ENCODE data around the gene PDSS2. TPM values are rescaled to one million over a fixed set of nuclear protein-coding genes. Genes with fewer than 3 reads are reported as not detected.

The PDSS2 gene
- total RNA-seq, 1 experiment from 2014 or later: 12.1 TPM

GRCh38 chr6:107435798-107436197 is 23.6 kb downstream of the PDSS2 start:
- WGBS (ENCODE audit: extremely low coverage, insufficient read length, low lambda C conversion rate): no CpG with 5 or more reads among the region's 3 CpGs
- Histone ChIP-seq H4K20me1 (ENCODE audit: control insufficient read depth, insufficient read depth, insufficient read length) (no peaks in the 10 kb centered on the region), H3K23me2 (ENCODE audit: insufficient read length, low read depth, low read length, poor library complexity, severe bottlenecking) (no peaks in the 10 kb centered on the region), H3K18ac (ENCODE audit: insufficient read length, low read depth, low read length) (no peak overlapping the region), H3K14ac (ENCODE audit: insufficient read depth, low read length) (no peak overlapping the region), H4K5ac (ENCODE audit: insufficient read length, low read depth, low read length) (no peak overlapping the region), H3K4ac (ENCODE audit: low read depth, low read length) (no peak overlapping the region), H3T11ph (ENCODE audit: low read length) (no peak overlapping the region), H2BK12ac (ENCODE audit: insufficient read length, low read depth, low read length) (no peak overlapping the region), H3K79me1 (ENCODE audit: insufficient read depth, low read depth, low read length, poor library complexity, severe bottlenecking) (no peaks in the 10 kb centered on the region), H3K79me2 (ENCODE audit: insufficient read depth, low read length) (no peaks in the 10 kb centered on the region; the same call in 1 of the 2 replicates), H3K9ac (ENCODE audit: extremely low read depth, insufficient read length, low read length) (no peak overlapping the region), H2AK5ac (ENCODE audit: insufficient read length, low read length) (no peak overlapping the region), H2BK15ac (ENCODE audit: low read depth, low read length) (no peak overlapping the region), H3K4me1 (ENCODE audit: insufficient read depth, low read length) (no peaks in the 10 kb centered on the region), H2BK5ac (ENCODE audit: insufficient read length, low read length) (no peak overlapping the region), H2BK20ac (ENCODE audit: low read depth, low read length, poor library complexity, severe bottlenecking) (no peak overlapping the region), H3K56ac (ENCODE audit: insufficient read length, low read depth, low read length) (no peak overlapping the region), H3K4me2 (ENCODE audit: insufficient read depth, insufficient read length, low read length) (no peak overlapping the region), H3K27ac (ENCODE audit: insufficient read length, low read depth, low read length) (no peak overlapping the region), H2BK120ac (ENCODE audit: low read depth, low read length, poor library complexity, severe bottlenecking) (no peak overlapping the region), H3K27me3 (ENCODE audit: insufficient read depth, low read length) (no peaks in the 10 kb centered on the region), H3K23ac (ENCODE audit: insufficient read length, low read depth, low read length) (no peak overlapping the region), H4K91ac (ENCODE audit: insufficient read length, low read depth, low read length) (no peak overlapping the region), H3K9me3 (ENCODE audit: control insufficient read depth, low read depth, low read length) (no peaks in the 10 kb centered on the region), H4K8ac (replicated peaks; ENCODE audit: insufficient read length, low read depth, low read length) (no peak overlapping the region), H2AFZ (ENCODE audit: low read length) (no peak overlapping the region)
- Mint-ChIP-seq H3K36me3 (ENCODE audit: insufficient read depth in 1 of 3, low read depth in 3 of 3) (peaks cover 0 to 10% (median 0%) of the 10 kb centered on the region in 3 experiments; a peak in 1 of 7 replicates), H3K27me3 (ENCODE audit: low read depth) (no peaks in the 10 kb centered on the region), H3K4me3 (no peak overlapping the region), H3K27ac (no peak overlapping the region), H3K4me1 (0 out of 4 replicates have a peak, but pooled peaks cover 0 to 3% of the 10 kb centered on the region in 2 experiments), H3K9me3 (no peaks in the 10 kb centered on the region)
- TF ChIP-seq CTCF (conservative IDR thresholded peaks at IDR 0.05): no peak
- DNase-seq: no peak
